Stimulated activated CD4-positive, alpha-beta T cell treated with anti-CD3 and anti-CD28 coated beads, TNF-alpha, amount 100 ng/mL, for 4 hours (primary cell): ENCODE data around the gene CARD10.
A peak's percentile ranks its signal among the peaks of the same experiment; 100 is the strongest.
"Not testable (repeated sequence)": the region's sequence is repeated elsewhere in the genome, so short reads cannot be mapped to it uniquely, and the experiment has no call there.

Experiments used
- DNase-seq, 3 experiments: peaks; one replicate each; pipeline ENCODE4 v3.0.0-alpha.2; 2020; ENCODE audit warnings: low read depth in 3 of 3

CARD10 gene

GRCh38 chr22:37553725-37554124, 34.5 kb upstream of the CARD10 start:
- DNase-seq, result no peak

DNA sequence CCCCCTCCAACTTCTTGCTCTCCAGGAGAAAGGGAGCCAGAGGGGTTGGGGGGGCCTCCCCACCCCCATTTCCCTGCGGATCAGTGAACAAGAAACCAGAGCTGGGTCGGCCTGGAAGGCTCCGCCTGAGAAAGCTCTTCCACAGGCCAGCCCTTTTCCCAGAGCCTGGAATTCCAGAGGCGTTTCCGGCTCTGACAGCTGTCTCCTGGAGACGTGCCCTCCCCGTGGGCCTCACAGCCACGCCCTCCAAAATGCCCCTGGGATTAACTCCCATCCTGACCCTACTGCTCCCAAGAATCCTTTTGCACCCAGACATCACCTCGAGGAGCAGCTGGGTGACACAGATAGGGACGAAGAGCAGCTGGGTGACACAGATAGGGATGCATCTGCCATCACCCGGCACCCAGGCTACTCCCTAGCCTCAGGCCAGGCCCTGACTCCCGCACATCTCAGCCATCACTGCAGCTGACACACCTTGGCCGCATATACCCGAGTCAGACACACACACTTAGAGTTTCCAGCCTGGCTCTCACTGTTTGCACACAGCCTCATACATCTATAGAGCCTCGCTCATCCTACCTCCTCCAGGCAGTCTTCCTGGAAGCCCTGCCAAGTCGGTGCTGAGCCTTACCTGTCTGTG, 33.4 kb upstream of the CARD10 start:
- no peak for DNase-seq

GRCh38 chr22:37551981-37552380, 32.8 kb upstream of the CARD10 start:
- no peak for DNase-seq

GRCh38 chr22:37550921-37551320, 31.7 kb upstream of the CARD10 start:
- DNase-seq, result not testable (repeated sequence)

DNA sequence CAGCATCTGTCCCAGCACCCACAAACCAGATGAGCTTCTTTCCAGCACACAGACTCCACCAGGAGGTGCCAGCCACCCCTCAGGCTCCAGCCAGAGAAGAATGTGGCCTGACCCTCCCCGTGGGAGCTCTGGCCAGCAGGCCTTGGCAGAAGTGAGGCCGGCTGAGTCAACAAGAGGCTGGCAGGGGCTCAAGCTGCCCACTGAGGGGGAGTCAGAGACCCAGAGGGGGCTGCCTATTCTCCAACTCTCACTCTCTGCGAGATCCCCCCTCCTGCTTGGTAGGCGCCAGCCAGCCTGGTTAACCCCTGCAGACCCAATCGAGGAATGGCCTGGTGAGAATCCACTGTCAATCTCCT, 30.5 kb upstream of the CARD10 start:
- no peak for DNase-seq

DNA sequence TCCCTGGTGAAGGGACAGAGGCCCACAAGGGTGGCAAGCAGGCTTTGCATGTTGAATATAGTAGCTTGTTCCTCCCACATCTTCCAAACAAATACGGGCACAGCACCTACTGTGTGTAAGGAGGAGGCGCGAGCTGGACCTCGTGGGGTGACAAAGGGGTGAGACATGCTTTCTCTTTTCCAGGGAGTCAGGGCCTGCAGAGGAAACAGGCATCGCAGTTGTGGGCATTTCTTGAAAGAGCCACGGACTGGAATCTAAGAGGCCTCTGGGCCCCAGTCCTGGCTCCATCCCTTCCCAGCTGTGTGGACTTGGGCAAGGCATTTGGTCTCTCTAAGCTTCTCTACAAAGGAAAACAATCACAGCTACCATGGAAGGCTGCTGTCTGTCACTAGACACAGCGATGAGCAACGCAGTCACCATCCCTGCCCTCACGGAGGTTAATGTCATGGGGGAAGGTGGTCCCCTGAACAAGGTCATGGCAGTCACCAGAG, 28.1 kb upstream of the CARD10 start:
- DNase-seq, result no peak

DNA sequence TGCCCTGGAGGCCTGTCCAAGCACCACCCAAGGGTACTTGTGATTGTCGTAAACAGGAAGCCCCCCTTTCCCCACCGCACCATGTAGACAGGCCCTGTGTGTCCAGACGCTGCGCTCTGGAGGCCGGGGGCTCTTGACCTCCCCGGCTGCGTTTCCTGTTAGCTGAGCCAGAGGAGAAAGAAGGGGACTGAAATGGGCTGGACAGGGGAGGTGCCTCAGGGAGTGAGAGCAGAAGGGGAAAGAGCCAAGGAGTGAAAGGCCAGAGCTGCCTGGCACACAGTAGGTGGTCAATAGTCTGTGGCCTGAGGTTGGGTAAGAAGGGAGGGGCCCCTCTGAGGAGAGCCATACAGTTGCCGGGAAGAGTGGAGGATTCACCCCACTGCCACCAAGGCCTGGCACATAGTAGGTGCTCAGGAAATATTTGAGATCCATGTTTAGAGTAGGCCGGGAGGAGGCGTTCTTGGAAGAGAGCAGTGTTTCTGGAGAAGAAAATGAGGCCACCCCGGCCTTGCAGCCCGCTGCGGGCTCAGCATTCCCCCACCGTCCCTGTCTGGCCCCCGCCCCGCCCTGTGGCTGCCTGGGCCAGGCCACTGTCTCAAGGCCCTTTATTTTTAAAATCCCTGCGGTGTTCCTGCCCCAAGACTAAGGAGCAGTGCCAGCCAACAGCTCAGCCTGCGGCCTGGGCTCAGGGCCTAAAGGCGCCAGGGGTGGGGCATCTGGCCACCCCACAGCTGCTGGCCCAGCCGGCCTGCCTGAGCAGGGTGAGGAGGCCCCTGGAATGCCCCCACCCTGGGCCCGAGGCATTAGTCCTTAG, 27.4 kb upstream of the CARD10 start:
- DNase-seq, result no peak

DNA sequence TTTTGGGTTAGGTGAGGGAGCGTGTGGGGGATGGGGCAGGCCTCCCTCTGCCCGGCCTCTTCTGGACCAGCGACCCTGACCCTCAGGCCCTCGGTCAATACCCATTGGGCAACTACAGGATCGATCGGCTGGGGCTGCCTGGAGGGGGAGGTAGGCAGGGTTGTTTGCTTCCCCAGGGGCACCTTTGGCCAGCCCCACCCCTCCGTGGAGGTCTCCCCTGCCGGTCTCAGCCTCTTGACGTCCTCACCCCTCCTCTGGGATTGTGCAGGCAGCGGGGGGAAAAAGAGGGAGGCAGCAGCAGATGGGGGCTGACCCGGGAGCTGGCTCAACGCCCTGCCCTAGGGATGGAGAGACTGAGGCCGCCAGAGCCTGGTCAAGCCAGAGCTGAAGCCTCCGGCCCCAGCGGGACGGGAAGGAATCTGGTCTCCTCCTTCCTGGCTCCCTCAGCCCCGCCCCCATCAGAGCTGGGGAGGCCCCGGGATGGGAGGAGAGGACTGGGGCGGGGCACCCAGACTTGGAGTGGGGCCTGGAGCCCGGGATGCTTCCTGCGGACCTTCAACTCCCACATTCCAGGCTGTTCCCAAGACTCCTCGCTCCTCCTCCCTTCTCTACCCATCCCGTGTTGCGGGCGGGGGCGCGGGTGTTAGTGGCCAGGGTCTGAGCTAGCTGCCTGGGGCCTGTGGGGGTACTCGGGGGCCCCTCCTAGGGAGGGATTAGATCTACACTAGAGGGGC, 26.7 kb upstream of the CARD10 start:
- DNase-seq, result no peak

DNA sequence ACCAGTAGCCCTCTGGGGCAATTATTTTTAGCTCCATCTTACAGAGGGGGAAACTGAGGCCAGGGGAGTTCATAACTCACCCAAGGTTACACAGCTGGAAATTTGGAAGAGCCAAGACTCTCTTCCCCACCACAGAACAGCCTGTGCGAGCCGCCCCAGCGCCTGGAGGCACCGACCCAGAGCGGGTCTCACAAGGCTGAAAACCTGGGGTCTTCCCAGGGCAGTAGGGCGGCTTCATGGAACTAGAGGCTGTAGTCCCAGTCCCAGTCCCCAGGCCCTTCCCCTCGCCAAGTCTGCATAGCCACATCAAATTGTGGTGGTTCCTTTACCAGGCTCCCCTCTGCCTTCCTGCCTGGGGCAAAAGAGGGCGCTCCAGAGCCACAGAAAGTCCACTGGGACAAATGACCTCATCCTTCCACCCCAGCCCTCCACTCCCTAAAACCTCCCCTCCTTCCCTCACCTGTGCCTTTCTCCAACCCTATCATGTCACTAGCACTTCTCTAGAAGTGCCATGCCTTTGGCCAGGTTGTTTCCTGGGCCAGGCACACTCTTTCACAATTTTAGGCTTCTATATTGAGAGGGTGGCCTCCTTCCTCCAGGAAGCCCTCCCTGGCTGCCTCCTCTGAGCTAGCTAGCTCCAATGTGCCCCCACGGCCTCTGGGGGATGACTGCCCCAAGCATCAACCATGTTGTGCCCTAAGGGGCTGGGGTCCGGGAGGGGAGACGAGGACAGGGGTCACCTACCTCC, 25.9 kb upstream of the CARD10 start:
- peak in 2 of 3 experiments; percentile 21 for DNase-seq

DNA sequence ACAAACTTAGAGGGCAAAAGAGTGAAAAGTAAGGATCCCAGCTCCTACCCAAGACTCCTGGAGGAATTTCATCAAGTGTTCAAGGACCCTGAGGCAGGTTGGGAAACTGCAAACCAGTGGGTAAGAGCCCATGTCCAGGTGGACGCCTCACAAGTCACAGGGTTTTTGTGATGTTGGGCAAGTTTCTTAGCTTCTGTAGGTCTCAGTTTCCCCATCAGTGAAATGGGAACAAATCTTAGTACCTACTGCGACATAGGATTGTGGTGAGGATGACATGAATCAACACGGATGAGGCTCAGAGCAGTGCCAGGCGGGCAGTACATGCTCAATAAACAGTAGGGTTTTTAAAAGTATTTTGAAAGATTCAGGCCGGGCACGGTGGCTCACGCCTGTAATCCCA, 23.7 kb upstream of the CARD10 start:
- no peak for DNase-seq

GRCh38 chr22:37542416-37542815, 23.2 kb upstream of the CARD10 start:
- not testable (repeated sequence) for DNase-seq

DNA sequence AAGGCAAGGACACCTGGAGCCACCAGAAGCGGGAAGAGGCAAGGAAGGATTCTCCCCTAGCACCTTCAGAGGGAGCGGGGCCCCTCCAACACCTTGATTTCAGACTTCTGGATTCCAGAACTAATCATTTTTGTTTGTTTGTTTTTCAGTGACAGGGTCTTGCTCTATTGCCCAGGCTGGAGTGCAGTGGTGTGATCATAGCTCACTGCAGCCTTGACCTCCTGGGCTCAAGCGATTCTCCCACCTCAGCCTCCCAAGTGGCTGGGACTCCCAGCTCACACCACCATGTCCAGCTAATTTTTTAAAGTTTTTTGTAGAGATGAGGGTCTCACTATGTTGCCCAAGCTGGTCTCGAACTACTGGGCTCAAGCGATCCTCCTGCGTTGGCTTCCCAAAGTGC, 20.6 kb upstream of the CARD10 start:
- not testable (repeated sequence) for DNase-seq

- peak; percentile 73 to 84 (median 76) for DNase-seq
Observed at GRCh38 chr22:37538590-37539357, 19.6 kb upstream of the CARD10 start.

DNA sequence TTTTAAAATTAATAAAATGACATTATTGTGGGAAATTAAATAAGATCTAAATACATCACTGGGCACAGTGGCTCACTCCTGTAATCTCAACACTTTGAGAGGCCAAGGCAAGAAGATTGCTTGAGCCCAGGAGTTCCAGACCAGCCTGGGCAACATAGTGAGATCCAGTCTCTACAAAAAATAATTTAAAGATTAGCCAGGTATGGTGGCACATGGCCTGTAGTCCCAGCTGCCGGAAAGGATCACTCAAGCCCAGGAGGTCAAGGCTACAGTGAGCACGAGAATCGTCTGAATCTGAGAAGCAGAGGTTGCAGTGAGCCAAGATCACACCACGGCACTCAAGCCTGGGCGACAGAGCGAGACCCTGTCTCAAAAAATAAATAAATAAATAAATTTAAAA, 15.9 kb upstream of the CARD10 start:
- no peak for DNase-seq

- no peak for DNase-seq
Observed at GRCh38 chr22:37534445-37534844, 15.2 kb upstream of the CARD10 start.

DNA sequence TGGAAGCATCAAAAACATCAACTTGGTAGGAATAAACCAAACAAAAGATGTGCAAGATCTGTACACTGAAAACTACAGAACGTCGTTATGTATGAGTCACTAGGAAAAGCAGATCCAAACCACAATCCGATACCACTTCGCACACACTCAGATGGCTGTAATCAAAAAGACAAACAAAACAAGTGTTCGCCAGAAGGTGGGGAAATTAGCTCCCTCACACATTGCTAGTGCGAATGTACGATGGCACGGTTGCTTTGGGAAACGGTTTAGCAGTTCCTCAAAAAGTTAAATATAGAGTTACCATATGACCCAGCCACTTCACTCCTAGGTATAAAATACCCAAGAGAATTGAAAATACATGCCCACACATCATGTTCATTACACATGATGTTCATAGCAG, 14.8 kb upstream of the CARD10 start:
- DNase-seq, result no peak

DNA sequence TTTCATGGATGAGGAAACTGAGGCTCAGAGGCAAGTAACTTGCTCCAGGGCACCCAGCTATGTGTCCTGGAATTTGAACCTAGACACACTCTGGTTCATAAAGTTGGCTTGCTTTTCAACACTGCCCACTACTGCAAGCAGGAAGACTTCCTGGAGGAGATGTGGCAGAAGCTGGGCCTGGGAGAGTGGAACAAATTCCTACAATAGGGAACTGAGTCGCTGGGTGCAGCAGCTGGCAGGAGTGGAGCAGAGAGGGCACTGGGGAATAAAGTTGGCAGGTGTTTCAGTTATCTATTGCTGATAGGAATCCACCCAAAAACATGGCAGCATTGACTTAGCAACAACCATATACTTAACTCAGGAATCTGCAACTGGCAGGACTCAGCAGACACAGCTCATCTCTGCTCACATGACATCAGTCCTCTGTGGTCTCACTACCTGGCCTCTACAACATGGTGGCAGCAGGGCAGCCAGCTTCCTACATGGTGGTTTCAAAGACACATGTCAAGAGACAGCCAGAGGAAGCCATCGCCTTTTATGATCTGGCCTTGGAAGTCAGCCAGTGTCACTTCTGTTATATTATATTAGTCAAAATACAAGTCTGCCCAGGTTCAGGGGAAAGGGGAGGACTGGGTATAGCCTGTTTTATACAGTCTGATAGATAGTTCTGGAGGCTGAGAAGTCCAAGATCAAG, 10.6 kb upstream of the CARD10 start:
- DNase-seq, result no peak

DNA sequence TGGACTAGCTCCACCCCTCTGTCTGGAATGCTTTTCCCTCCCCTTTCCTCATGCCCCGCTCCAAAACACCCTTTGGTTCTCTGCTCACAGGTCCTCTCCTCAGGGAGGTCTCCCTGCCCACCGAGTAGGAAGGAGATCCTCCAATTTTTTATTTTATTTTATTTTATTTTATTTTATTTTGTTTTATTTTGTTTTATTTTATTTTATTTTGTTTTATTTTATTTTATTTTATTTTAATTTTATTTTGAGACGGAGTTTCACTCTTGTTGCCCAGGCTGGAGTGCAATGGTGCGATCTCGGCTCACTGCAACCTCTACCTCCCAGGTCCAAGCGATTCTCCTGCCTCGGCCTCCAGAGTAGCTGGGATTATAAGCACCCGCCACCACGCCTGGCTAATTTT, 8.7 kb upstream of the CARD10 start:
- DNase-seq, result not testable (repeated sequence)

DNA sequence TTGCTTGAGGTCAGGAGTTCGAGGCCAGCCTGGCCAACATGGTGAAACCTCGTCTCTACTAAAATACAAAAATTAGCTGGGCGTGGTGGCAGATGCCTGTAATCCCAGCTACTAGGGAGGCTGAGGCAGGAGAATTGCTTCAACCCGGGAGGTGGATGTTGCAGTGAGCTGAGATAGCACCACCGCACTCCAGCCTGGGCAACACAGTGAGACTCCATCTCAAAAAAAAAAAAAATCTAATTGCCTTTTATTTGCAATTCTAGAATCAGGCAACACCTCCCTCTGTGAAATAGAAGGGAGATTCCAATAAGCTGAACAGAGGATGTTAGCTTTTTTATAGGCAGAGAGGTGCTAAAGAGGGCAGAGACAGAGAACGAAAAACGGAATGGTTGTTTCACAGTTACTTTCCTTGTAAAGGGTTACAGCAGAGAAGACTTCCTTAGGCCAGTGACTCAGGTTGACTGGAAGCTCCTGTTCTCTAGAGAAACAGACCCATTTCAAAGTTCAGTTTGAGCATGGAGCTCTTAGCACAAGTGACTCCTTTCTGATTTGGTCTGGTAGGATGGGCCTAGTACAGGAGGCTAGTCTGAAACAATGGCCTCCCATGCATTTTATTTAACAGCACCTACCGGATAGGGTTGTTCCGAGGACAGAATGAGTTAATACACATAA, 8.0 kb upstream of the CARD10 start:
- not testable (repeated sequence) for DNase-seq

GRCh38 chr22:37526376-37526775, 7.2 kb upstream of the CARD10 start:
- DNase-seq, result no peak
